IMR-90 (cell line): ENCODE results near the gene MUC5B. TPM values are rescaled to one million over a fixed set of nuclear protein-coding genes. Genes with fewer than 3 reads are reported as not detected.

Source experiments
- ATAC-seq: fragments of 200-7000 bp; cut with Tn5 transposase; 2 replicates; pipeline ENCODE4 v1.9.1; 2020; ENCODE audit warnings: low read depth, mild to moderate bottlenecking, moderate library complexity
- BruUV-seq: library from RNA; stranded (reverse); fragments of 400-500 nt; replicated peaks from 2 replicates; lab custom pipeline; 2021; lab: Mats Ljungman, UMichigan
- CTCF ChIA-PET: fragments of 300-600 bp; formaldehyde crosslinking; extraction: SDS; loops from one replicate; lab custom pipeline; 2021; ENCODE audit warnings: antibody characterized with exemption; lab: Yijun Ruan, JAX
- POLR2A ChIA-PET: fragments of 300-600 bp; sonication (Branson Sonifier 250); formaldehyde crosslinking; loops from one replicate; lab custom pipeline; 2022; ENCODE audit warnings: antibody characterized with exemption; ENCODE audit not compliant: unreplicated experiment; lab: Charles Lee
- DNase-seq: peaks from one replicate; pipeline ENCODE4 v3.0.0; 2013
- H2AFZ ChIP-seq: replicated peaks from 2 replicates; pipeline ENCODE3; 2013; ENCODE audit warnings: low read length, mild to moderate bottlenecking; ENCODE audit not compliant: poor library complexity
- H2AK5ac ChIP-seq: 2 replicates; pipeline ENCODE4 v1.6.1; 2013; ENCODE audit warnings: low read depth, low read length, inconsistent platforms
- H2AK9ac ChIP-seq: replicated peaks from 2 replicates; pipeline ENCODE3; 2013; ENCODE audit warnings: mild to moderate bottlenecking, low read depth, low read length, moderate library complexity; ENCODE audit not compliant: poor library complexity
- H2BK120ac ChIP-seq: 2 replicates; pipeline ENCODE4 v1.6.1; 2013; ENCODE audit warnings: low read depth, low read length, inconsistent platforms
- H2BK15ac ChIP-seq: 3 replicates; pipeline ENCODE4 v1.6.1; 2013; ENCODE audit warnings: low read depth, low read length, inconsistent platforms
- H2BK20ac ChIP-seq: 2 replicates; pipeline ENCODE4 v1.6.1; 2013; ENCODE audit warnings: low read depth, mild to moderate bottlenecking, inconsistent platforms, low read length, moderate library complexity
- H2BK5ac ChIP-seq: 2 replicates; pipeline ENCODE4 v1.6.1; 2013; ENCODE audit warnings: mild to moderate bottlenecking, low read depth, low read length, inconsistent platforms; ENCODE audit not compliant: poor library complexity, severe bottlenecking
- H3K14ac ChIP-seq: replicated peaks from 2 replicates; pipeline ENCODE4 v1.6.1; 2013; ENCODE audit warnings: low read depth, low read length, inconsistent platforms
- H3K18ac ChIP-seq: 2 replicates; pipeline ENCODE4 v1.6.1; 2013; ENCODE audit warnings: low read depth, low read length, control low read depth
- H3K23ac ChIP-seq: 2 replicates; pipeline ENCODE4 v1.6.1; 2013; ENCODE audit warnings: low read depth, low read length, inconsistent platforms
- H3K27ac ChIP-seq: 2 replicates; pipeline ENCODE4 v1.5.1; 2013; ENCODE audit warnings: mild to moderate bottlenecking, control low read depth, low read length; ENCODE audit not compliant: insufficient read depth
- H3K27me3 ChIP-seq: 2 replicates; pipeline ENCODE4 v1.6.1; 2013; ENCODE audit warnings: low read length; ENCODE audit not compliant: control insufficient read depth, insufficient read depth
- H3K36me3 ChIP-seq: 2 replicates; pipeline ENCODE4 v1.6.1; 2013; ENCODE audit warnings: low read length, mixed read lengths; ENCODE audit not compliant: control insufficient read depth, insufficient read depth
- H3K4ac ChIP-seq: 2 replicates; pipeline ENCODE4 v1.6.1; 2013; ENCODE audit warnings: low read depth, low read length, inconsistent platforms
- H3K4me1 ChIP-seq: 2 replicates; pipeline ENCODE4 v1.6.1; 2013; ENCODE audit warnings: low read length, mixed read lengths; ENCODE audit not compliant: control insufficient read depth, insufficient read depth
- H3K4me2 ChIP-seq: 2 replicates; pipeline ENCODE4 v1.6.1; 2013; ENCODE audit warnings: low read depth, mild to moderate bottlenecking, control low read depth, low read length, moderate library complexity
- H3K4me3 ChIP-seq: 2 replicates; pipeline ENCODE4 v1.5.1; 2013; ENCODE audit warnings: low read depth, mild to moderate bottlenecking, control low read depth, low read length, moderate library complexity; ENCODE audit not compliant: insufficient read depth
- H3K56ac ChIP-seq: 2 replicates; pipeline ENCODE4 v1.6.1; 2013; ENCODE audit warnings: low read length, inconsistent platforms; ENCODE audit not compliant: insufficient read depth; ENCODE audit errors: extremely low read depth
- H3K79me1 ChIP-seq, 2 experiments: 2 replicates each; pipeline ENCODE4 v1.6.1; 2013; ENCODE audit warnings: low read length in 2 of 2, inconsistent platforms in 1 of 2, low read depth in 1 of 2
- H3K9ac ChIP-seq: 2 replicates; pipeline ENCODE4 v1.6.1; 2013; ENCODE audit warnings: low read depth, low read length, control low read depth
- H3K9me1 ChIP-seq: 2 replicates; pipeline ENCODE4 v1.6.1; 2013; ENCODE audit warnings: low read length, inconsistent platforms; ENCODE audit not compliant: insufficient read depth
- H3K9me3 ChIP-seq: 2 replicates; pipeline ENCODE4 v1.6.1; 2013; ENCODE audit warnings: low read length; ENCODE audit not compliant: control insufficient read depth, insufficient read depth
- H4K20me1 ChIP-seq: 2 replicates; pipeline ENCODE4 v1.6.1; 2013; ENCODE audit warnings: low read length, inconsistent platforms; ENCODE audit not compliant: insufficient read depth
- H4K5ac ChIP-seq: 2 replicates; pipeline ENCODE4 v1.6.1; 2013; ENCODE audit warnings: mild to moderate bottlenecking, low read depth, low read length, control low read depth
- H4K8ac ChIP-seq, 2 experiments: 2 replicates each; pipeline ENCODE4 v1.6.1; 2013; ENCODE audit warnings: low read depth in 2 of 2, low read length in 2 of 2, control low read depth in 1 of 2, inconsistent platforms in 1 of 2
- H4K91ac ChIP-seq: 2 replicates; pipeline ENCODE4 v1.6.1; 2013; ENCODE audit warnings: low read depth, low read length, inconsistent platforms; ENCODE audit not compliant: insufficient read depth
- CHD1 ChIP-seq: IDR thresholded peaks from 2 replicates; pipeline ENCODE4 v1.6.1; 2012; ENCODE audit warnings: low read depth, low read length, improper control_type of control experiment
- CTCF ChIP-seq: conservative IDR thresholded peaks from 2 replicates; pipeline ENCODE4 v1.5.1; 2012; ENCODE audit warnings: mild to moderate bottlenecking, low read depth, low read length, improper control_type of control experiment
- MAFK ChIP-seq: IDR thresholded peaks from 2 replicates; pipeline ENCODE4 v1.6.1; 2012; ENCODE audit warnings: low read depth, low read length, improper control_type of control experiment
- MAZ ChIP-seq: IDR thresholded peaks from 2 replicates; pipeline ENCODE4 v1.6.1; 2012; ENCODE audit warnings: low read depth, mild to moderate bottlenecking, low read length, improper control_type of control experiment, moderate library complexity, borderline replicate concordance
- MXI1 ChIP-seq: IDR thresholded peaks from 2 replicates; pipeline ENCODE4 v1.6.1; 2012; ENCODE audit warnings: low read depth, mild to moderate bottlenecking, low read length, moderate library complexity, borderline replicate concordance
- NFE2L2 ChIP-seq: fragments of 150-350 bp; IDR thresholded peaks from 2 replicates; pipeline ENCODE4 v1.6.1; 2016; ENCODE audit warnings: low read depth, mild to moderate bottlenecking, low read length
- POLR2A ChIP-seq: IDR thresholded peaks from 2 replicates; pipeline ENCODE4 v1.6.1; 2012; ENCODE audit warnings: mild to moderate bottlenecking, low read depth, low read length
- RAD21 ChIP-seq: IDR thresholded peaks from 2 replicates; pipeline ENCODE4 v1.6.1; 2012; ENCODE audit warnings: low read length, improper control_type of control experiment
- RCOR1 ChIP-seq: IDR thresholded peaks from 2 replicates; pipeline ENCODE4 v1.6.1; 2012; ENCODE audit warnings: mild to moderate bottlenecking, low read length, improper control_type of control experiment; ENCODE audit not compliant: insufficient replicate concordance
- RFX5 ChIP-seq: IDR thresholded peaks from 2 replicates; pipeline ENCODE4 v1.8.0; 2012; ENCODE audit warnings: low read depth, mild to moderate bottlenecking, low read length, moderate library complexity
- WGBS, 2 experiments: methylation state at CpG; one replicate each; pipeline versions ENCODE4 v1.1.5 to v1.1.7; 2013; ENCODE audit warnings: missing lambda C conversion rate in 2 of 2; ENCODE audit not compliant: insufficient read length in 1 of 2; ENCODE audit errors: extremely low coverage in 2 of 2; 5-methylcytosine and 5-hydroxymethylcytosine counted together
- dilution Hi-C: fragments of 300-500 bp; cut with HindIII; formaldehyde crosslinking; loops from one replicate; pipeline ENCODE4 v1.14.3; 2018; ENCODE audit warnings: low sequenced_read_pairs; ENCODE audit not compliant: unreplicated experiment
- in situ Hi-C: fragments of 300-500 bp; cut with MboI; formaldehyde crosslinking; loops from 3 replicates; pipeline ENCODE4 v1.14.3; 2019; ENCODE audit warnings: low sequenced_read_pairs, inconsistent platforms, mixed read lengths
- intact Hi-C: fragments of 100-400 bp; cut with micrococcal nuclease; formaldehyde crosslinking; loops from 2 replicates; pipeline ENCODE4 v1.10.0; 2022
- polyA plus RNA-seq, 3 experiments: library from polyadenylated mRNA; depleted of rRNA; stranded (reverse); fragments of >200 nt; gene quantifications; 2 replicates each; pipeline ENCODE4 v1.2.3, GENCODE V29; 2012; ENCODE audit warnings: low replicate concordance in 1 of 3
- total RNA-seq: library from RNA; depleted of rRNA; stranded (reverse); fragments of >200 nt; gene quantifications from 2 replicates; pipeline ENCODE4 v1.2.3, GENCODE V29; 2012
- TF ChIP-seq, protein P1 (sequence below): fragments of 150-350 bp; IDR thresholded peaks from 2 replicates; pipeline ENCODE4 v1.6.1; 2016; ENCODE audit warnings: low read depth, mild to moderate bottlenecking, low read length, moderate library complexity, borderline replicate concordance

Gene MUC5B
- total and polyA plus RNA-seq, 2 of the 4 experiments (the other 2 are of a cell fraction) = not detected

DNA sequence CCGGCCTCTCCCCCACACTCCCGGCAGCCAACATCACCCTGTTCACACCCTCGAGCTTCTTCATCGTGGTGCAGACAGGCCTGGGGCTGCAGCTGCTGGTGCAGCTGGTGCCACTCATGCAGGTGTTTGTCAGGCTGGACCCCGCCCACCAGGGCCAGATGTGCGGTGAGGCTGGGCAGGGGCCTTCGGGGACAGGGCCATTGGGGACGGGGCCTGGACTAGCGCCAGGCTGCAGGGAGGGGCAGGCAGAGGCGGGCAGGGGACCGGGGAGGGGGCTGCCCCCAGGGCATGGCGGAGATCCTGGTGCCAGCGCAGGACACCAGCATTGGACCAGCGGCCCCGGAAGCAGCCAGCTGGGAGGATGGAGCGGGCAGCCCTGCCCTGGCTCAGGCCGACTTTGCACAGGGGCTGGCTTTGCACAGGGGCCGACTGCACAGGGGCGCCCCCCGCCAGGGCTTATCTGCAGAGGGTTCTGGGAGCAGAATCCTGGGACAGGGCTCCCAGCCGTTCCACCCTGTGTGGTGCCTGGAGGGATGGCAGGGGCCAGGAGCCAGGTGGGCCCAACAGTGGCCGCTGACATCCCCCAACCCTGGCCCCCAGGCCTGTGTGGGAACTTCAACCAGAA is 8.6 kb downstream of the MUC5B start:
- ChIA-PET POLR2A (no interaction called here), CTCF (no interaction called here)
- Histone ChIP-seq H3K36me3 (no peaks in the 10 kb centered on the region), H3K4me1 (no peaks in the 10 kb centered on the region), H3K23ac (no peak overlapping the region), H4K5ac (no peak overlapping the region), H2AK5ac (no peak overlapping the region), H3K4me3 (no peak overlapping the region), H2BK20ac (no peak overlapping the region), H2AK9ac (no peak overlapping the region), H2AFZ (no peak overlapping the region), H3K4me2 (no peak overlapping the region), H3K18ac (no peak overlapping the region), H3K9me1 (no peaks in the 10 kb centered on the region), H4K8ac (no peak overlapping the region), H3K27ac (no peak overlapping the region), H4K20me1 (no peaks in the 10 kb centered on the region; the same call in 1 of the 2 replicates), H3K9ac (no peak overlapping the region), H3K79me1 (no peaks in the 10 kb centered on the region), H3K14ac (no peak overlapping the region), H3K4ac (no peak overlapping the region), H3K9me3 (no peaks in the 10 kb centered on the region), H3K27me3 (no peaks in the 10 kb centered on the region; the same call in 1 of the 2 replicates), H3K56ac (no peak overlapping the region), H2BK15ac (no peak overlapping the region), H4K91ac (no peak overlapping the region), H2BK5ac (no peak overlapping the region), H2BK120ac (no peak overlapping the region)
- BruUV-seq = no TSS peak
- dilution Hi-C loops (no loop called here), in situ Hi-C loops (no loop called here), intact Hi-C loops (no loop called here)
- DNase-seq (no peak), ATAC-seq (no peak)
- WGBS, 2 experiments = 58% methylated on average over 12 of the region's 22 CpGs; no CpG with 5 or more reads in 1 of the 2 experiments
- TF ChIP-seq NFE2L2 (no peak), MXI1 (no peak), RFX5 (no peak), RCOR1 (no peak), RAD21 (no peak), MAFK (no peak), CTCF (no peak), POLR2A (no peak), MAZ (no peak), CHD1 (no peak)
- TF ChIP-seq, protein P1, sequence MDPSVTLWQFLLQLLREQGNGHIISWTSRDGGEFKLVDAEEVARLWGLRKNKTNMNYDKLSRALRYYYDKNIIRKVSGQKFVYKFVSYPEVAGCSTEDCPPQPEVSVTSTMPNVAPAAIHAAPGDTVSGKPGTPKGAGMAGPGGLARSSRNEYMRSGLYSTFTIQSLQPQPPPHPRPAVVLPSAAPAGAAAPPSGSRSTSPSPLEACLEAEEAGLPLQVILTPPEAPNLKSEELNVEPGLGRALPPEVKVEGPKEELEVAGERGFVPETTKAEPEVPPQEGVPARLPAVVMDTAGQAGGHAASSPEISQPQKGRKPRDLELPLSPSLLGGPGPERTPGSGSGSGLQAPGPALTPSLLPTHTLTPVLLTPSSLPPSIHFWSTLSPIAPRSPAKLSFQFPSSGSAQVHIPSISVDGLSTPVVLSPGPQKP = no peak
